ENCODE results near the gene TAB2. TPM values are rescaled to one million over a fixed set of nuclear protein-coding genes. Genes with fewer than 3 reads are reported as not detected.

TAB2 gene
- total and polyA plus RNA-seq, 2 experiments from 2014 or later, result 19.8 to 59.2 TPM

DNA sequence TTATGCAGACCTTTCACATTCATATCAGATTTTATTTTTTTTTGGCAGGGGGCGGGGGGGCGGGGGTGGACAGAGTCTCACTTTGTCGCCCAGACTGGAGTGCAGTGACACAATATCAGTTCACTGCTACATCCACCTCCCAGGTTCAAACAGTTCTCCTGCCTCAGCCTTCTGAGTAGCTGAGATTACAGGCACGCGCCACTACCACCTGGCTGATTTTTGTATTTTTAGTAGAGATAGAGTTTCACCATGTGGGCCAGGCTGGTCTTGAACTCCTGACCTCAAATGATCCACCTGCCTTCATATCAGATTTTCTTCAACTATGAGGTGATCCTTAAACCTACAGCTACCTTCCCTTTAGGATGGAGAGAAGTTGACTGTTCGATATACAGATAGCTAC lies 74.6 kb downstream of the TAB2 start:
- Histone ChIP-seq H3K27ac (ENCODE audit: low read depth) (no peak overlapping the region), H3K4me2 (no peak overlapping the region), H3K4me3 (no peak overlapping the region), H3K27me3 (ENCODE audit: insufficient read depth) (no peaks in the 10 kb centered on the region), H3K79me2 (replicated peaks; ENCODE audit: insufficient read depth) (peaks cover 56% of the 10 kb centered on the region), H3K36me3 (ENCODE audit: insufficient read depth) (no peaks in the 10 kb centered on the region), H2AFZ (no peak overlapping the region), H3K4me1 (ENCODE audit: insufficient read depth) (no peaks in the 10 kb centered on the region; the same call in 1 of the 2 replicates), H3K9me2 (ENCODE audit: insufficient read depth) (no peaks in the 10 kb centered on the region), H4K20me1 (replicated peaks; ENCODE audit: insufficient read depth) (no peaks in the 10 kb centered on the region; the same call in 1 of the 2 replicates), H3F3A (replicated peaks; ENCODE audit: low read depth) (no peaks in the 10 kb centered on the region)
- peaks cover 3% of the 10 kb centered on the region for H3K27me3 Mint-ChIP-seq (ENCODE audit: insufficient read depth, low read depth, poor library complexity)
- peaks cover 12% of the 10 kb centered on the region; the same call in 2 of the 3 replicates for H3K36me3 Mint-ChIP-seq (ENCODE audit: low read depth)
- H3K27ac Mint-ChIP-seq, result no peak overlapping the region; the same call in 1 of the 2 replicates
- H3K4me3 Mint-ChIP-seq, result no peak overlapping the region
- TF ChIP-seq ZNF114 (CRISPR knock-in tag; IDR thresholded peaks at IDR 0.05) (no peak), CREB1 (CRISPR knock-in tag; IDR thresholded peaks at IDR 0.05; ENCODE audit: low read depth) (no peak), JUNB (IDR thresholded peaks at IDR 0.05; ENCODE audit: unreplicated experiment) (no peak), ZNF331 (CRISPR knock-in tag; IDR thresholded peaks at IDR 0.05; ENCODE audit: low read depth) (no peak), EZH2phosphoT487 (IDR thresholded peaks at IDR 0.05; ENCODE audit: unreplicated experiment) (no peak), EZH2 (IDR thresholded peaks at IDR 0.05; ENCODE audit: low read depth, unreplicated experiment) (no peak), STAT1 (IDR thresholded peaks at IDR 0.05; ENCODE audit: unreplicated experiment) (no peak), POLR2AphosphoS5 (IDR thresholded peaks at IDR 0.05; ENCODE audit: low read depth) (no peak)
- TF ChIP-seq, protein P1, sequence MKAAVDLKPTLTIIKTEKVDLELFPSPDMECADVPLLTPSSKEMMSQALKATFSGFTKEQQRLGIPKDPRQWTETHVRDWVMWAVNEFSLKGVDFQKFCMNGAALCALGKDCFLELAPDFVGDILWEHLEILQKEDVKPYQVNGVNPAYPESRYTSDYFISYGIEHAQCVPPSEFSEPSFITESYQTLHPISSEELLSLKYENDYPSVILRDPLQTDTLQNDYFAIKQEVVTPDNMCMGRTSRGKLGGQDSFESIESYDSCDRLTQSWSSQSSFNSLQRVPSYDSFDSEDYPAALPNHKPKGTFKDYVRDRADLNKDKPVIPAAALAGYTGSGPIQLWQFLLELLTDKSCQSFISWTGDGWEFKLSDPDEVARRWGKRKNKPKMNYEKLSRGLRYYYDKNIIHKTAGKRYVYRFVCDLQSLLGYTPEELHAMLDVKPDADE (IDR thresholded peaks at IDR 0.05), result no peak
- TF ChIP-seq, protein P2, sequence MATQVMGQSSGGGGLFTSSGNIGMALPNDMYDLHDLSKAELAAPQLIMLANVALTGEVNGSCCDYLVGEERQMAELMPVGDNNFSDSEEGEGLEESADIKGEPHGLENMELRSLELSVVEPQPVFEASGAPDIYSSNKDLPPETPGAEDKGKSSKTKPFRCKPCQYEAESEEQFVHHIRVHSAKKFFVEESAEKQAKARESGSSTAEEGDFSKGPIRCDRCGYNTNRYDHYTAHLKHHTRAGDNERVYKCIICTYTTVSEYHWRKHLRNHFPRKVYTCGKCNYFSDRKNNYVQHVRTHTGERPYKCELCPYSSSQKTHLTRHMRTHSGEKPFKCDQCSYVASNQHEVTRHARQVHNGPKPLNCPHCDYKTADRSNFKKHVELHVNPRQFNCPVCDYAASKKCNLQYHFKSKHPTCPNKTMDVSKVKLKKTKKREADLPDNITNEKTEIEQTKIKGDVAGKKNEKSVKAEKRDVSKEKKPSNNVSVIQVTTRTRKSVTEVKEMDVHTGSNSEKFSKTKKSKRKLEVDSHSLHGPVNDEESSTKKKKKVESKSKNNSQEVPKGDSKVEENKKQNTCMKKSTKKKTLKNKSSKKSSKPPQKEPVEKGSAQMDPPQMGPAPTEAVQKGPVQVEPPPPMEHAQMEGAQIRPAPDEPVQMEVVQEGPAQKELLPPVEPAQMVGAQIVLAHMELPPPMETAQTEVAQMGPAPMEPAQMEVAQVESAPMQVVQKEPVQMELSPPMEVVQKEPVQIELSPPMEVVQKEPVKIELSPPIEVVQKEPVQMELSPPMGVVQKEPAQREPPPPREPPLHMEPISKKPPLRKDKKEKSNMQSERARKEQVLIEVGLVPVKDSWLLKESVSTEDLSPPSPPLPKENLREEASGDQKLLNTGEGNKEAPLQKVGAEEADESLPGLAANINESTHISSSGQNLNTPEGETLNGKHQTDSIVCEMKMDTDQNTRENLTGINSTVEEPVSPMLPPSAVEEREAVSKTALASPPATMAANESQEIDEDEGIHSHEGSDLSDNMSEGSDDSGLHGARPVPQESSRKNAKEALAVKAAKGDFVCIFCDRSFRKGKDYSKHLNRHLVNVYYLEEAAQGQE (IDR thresholded peaks at IDR 0.05; ENCODE audit: unreplicated experiment), result no peak
- TF ChIP-seq, protein P3, sequence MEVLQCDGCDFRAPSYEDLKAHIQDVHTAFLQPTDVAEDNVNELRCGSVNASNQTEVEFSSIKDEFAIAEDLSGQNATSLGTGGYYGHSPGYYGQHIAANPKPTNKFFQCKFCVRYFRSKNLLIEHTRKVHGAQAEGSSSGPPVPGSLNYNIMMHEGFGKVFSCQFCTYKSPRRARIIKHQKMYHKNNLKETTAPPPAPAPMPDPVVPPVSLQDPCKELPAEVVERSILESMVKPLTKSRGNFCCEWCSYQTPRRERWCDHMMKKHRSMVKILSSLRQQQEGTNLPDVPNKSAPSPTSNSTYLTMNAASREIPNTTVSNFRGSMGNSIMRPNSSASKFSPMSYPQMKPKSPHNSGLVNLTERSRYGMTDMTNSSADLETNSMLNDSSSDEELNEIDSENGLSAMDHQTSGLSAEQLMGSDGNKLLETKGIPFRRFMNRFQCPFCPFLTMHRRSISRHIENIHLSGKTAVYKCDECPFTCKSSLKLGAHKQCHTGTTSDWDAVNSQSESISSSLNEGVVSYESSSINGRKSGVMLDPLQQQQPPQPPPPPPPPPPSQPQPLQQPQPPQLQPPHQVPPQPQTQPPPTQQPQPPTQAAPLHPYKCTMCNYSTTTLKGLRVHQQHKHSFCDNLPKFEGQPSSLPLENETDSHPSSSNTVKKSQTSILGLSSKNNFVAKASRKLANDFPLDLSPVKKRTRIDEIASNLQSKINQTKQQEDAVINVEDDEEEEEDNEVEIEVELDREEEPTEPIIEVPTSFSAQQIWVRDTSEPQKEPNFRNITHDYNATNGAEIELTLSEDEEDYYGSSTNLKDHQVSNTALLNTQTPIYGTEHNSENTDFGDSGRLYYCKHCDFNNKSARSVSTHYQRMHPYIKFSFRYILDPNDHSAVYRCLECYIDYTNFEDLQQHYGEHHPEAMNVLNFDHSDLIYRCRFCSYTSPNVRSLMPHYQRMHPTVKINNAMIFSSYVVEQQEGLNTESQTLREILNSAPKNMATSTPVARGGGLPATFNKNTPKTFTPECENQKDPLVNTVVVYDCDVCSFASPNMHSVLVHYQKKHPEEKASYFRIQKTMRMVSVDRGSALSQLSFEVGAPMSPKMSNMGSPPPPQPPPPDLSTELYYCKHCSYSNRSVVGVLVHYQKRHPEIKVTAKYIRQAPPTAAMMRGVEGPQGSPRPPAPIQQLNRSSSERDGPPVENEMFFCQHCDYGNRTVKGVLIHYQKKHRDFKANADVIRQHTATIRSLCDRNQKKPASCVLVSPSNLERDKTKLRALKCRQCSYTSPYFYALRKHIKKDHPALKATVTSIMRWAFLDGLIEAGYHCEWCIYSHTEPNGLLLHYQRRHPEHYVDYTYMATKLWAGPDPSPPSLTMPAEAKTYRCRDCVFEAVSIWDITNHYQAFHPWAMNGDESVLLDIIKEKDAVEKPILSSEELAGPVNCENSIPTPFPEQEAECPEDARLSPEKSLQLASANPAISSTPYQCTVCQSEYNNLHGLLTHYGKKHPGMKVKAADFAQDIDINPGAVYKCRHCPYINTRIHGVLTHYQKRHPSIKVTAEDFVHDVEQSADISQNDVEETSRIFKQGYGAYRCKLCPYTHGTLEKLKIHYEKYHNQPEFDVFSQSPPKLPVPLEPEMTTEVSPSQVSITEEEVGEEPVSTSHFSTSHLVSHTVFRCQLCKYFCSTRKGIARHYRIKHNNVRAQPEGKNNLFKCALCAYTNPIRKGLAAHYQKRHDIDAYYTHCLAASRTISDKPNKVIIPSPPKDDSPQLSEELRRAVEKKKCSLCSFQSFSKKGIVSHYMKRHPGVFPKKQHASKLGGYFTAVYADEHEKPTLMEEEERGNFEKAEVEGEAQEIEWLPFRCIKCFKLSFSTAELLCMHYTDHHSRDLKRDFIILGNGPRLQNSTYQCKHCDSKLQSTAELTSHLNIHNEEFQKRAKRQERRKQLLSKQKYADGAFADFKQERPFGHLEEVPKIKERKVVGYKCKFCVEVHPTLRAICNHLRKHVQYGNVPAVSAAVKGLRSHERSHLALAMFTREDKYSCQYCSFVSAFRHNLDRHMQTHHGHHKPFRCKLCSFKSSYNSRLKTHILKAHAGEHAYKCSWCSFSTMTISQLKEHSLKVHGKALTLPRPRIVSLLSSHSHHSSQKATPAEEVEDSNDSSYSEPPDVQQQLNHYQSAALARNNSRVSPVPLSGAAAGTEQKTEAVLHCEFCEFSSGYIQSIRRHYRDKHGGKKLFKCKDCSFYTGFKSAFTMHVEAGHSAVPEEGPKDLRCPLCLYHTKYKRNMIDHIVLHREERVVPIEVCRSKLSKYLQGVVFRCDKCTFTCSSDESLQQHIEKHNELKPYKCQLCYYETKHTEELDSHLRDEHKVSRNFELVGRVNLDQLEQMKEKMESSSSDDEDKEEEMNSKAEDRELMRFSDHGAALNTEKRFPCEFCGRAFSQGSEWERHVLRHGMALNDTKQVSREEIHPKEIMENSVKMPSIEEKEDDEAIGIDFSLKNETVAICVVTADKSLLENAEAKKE (CRISPR knock-in tag; IDR thresholded peaks at IDR 0.05), result no peak
- TF ChIP-seq, protein P4, sequence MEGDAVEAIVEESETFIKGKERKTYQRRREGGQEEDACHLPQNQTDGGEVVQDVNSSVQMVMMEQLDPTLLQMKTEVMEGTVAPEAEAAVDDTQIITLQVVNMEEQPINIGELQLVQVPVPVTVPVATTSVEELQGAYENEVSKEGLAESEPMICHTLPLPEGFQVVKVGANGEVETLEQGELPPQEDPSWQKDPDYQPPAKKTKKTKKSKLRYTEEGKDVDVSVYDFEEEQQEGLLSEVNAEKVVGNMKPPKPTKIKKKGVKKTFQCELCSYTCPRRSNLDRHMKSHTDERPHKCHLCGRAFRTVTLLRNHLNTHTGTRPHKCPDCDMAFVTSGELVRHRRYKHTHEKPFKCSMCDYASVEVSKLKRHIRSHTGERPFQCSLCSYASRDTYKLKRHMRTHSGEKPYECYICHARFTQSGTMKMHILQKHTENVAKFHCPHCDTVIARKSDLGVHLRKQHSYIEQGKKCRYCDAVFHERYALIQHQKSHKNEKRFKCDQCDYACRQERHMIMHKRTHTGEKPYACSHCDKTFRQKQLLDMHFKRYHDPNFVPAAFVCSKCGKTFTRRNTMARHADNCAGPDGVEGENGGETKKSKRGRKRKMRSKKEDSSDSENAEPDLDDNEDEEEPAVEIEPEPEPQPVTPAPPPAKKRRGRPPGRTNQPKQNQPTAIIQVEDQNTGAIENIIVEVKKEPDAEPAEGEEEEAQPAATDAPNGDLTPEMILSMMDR (conservative IDR thresholded peaks at IDR 0.05; ENCODE audit: low read depth in 2 of 2), result no peak
- peaks cover 8% of the 10 kb centered on the region; the same call in 2 of the 3 replicates for H3K4me1 Mint-ChIP-seq
- no peak for DNase-seq (ENCODE audit: low spot score)
- no peaks in the 10 kb centered on the region for H3K9me3 Mint-ChIP-seq
- no peak for ATAC-seq
